Smooth muscle cell (in vitro differentiated cells): ENCODE measurements around the gene TMEM117. TPM values are rescaled to one million over a fixed set of nuclear protein-coding genes. Genes with fewer than 3 reads are reported as not detected.

ENCODE experiments used
- DNase-seq: peaks from one replicate; lab custom pipeline; 2025; ENCODE audit not compliant: unreplicated experiment; lab: John Stamatoyannopoulos, UW
- H2AFZ ChIP-seq: fragments of 200-600 bp; sonication (generic); 2 replicates; pipeline ENCODE4 v1.6.0; 2016; ENCODE audit warnings: antibody characterized with exemption, low read depth, mild to moderate bottlenecking
- H3F3A ChIP-seq: fragments of 200-600 bp; sonication (generic); 2 replicates; pipeline ENCODE4 v1.6.0; 2017; ENCODE audit warnings: antibody characterized with exemption, low read depth
- H3K27ac ChIP-seq: fragments of 200-600 bp; sonication (generic); 2 replicates; pipeline ENCODE4 v1.5.1; 2016; ENCODE audit warnings: low read depth, mild to moderate bottlenecking
- H3K27me3 ChIP-seq: fragments of 200-600 bp; sonication (generic); 2 replicates; pipeline ENCODE4 v1.6.1; 2016; ENCODE audit warnings: low read depth, mild to moderate bottlenecking
- H3K36me3 ChIP-seq: fragments of 200-600 bp; sonication (generic); 2 replicates; pipeline ENCODE4 v1.5.1; 2016; ENCODE audit warnings: low read depth
- H3K4me1 ChIP-seq: fragments of 200-600 bp; sonication (generic); 2 replicates; pipeline ENCODE4 v1.5.1; 2016; ENCODE audit warnings: low read depth
- H3K4me2 ChIP-seq: fragments of 200-600 bp; sonication (generic); 2 replicates; pipeline ENCODE4 v1.6.0; 2016; ENCODE audit warnings: mild to moderate bottlenecking
- H3K4me3 ChIP-seq: fragments of 200-600 bp; sonication (generic); 2 replicates; pipeline ENCODE4 v1.5.1; 2016; ENCODE audit warnings: mild to moderate bottlenecking
- H3K79me2 ChIP-seq: fragments of 200-600 bp; sonication (generic); 2 replicates; pipeline ENCODE4 v1.6.0; 2016; ENCODE audit warnings: low read depth, mild to moderate bottlenecking
- H3K9ac ChIP-seq: fragments of 200-600 bp; sonication (generic); 2 replicates; pipeline ENCODE4 v1.6.0; 2016; ENCODE audit warnings: low read depth
- H3K9me3 ChIP-seq: fragments of 200-600 bp; sonication (generic); replicated peaks from 2 replicates; pipeline ENCODE4 v1.5.1; 2016; ENCODE audit warnings: low read depth
- H4K20me1 ChIP-seq: fragments of 200-600 bp; sonication (generic); 2 replicates; pipeline ENCODE4 v1.6.0; 2016; ENCODE audit warnings: low read depth
- CTCF ChIP-seq: fragments of 200-600 bp; sonication (generic); IDR thresholded peaks from 2 replicates; pipeline ENCODE4 v1.5.1; 2017; ENCODE audit warnings: borderline replicate concordance, mild to moderate bottlenecking, antibody characterized with exemption; ENCODE audit not compliant: insufficient read depth, poor library complexity, severe bottlenecking
- WGBS: methylation state at CpG from one replicate; pipeline ENCODE4 v1.1.7; 2016; ENCODE audit warnings: low lambda C conversion rate; 5-methylcytosine and 5-hydroxymethylcytosine counted together
- polyA plus RNA-seq: library from polyadenylated mRNA; unstranded; fragments of >200 nt; fragmentation: Nextera tagmentation; extraction: Ambion mirVana; gene quantifications from 2 replicates; pipeline ENCODE4 v1.2.1, GENCODE V29; 2016
- total RNA-seq: library from RNA; depleted of rRNA; stranded (reverse); fragments of >200 nt; gene quantifications from 2 replicates; pipeline ENCODE4 v1.2.3, GENCODE V29; 2014

The TMEM117 gene
- total and polyA plus RNA-seq, 2 experiments from 2014 or later, result 13.0 to 38.9 TPM

DNA sequence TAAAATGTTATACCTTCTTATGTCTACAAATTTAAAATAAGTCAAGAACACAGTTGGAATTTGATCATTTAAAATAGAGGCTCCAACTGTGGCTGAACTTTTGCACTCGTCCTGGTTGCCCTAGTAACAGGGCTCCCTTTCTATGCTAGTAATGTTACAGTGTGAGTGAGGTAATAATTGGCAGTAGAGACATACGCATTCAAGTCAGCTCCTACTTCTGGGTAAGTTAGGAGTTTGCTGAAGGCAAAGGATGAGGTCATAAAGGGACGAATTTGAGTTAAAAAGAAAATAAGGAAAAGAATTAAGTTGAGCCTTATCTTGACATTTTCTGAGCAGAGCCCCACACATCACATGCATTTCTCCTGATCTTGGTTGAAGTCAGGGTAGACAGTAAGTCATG lies 129.1 kb downstream of the TMEM117 start:
- H3K4me3 ChIP-seq, result no peak overlapping the region
- H3K4me2 ChIP-seq, result no peak overlapping the region
- H3K9ac ChIP-seq, result no peak overlapping the region
- H3K9me3 ChIP-seq, result no peaks in the 10 kb centered on the region
- no peaks in the 10 kb centered on the region for H3K36me3 ChIP-seq
- no peak overlapping the region for H2AFZ ChIP-seq
- no peak for TF ChIP-seq CTCF
- H3K27me3 ChIP-seq, result no peaks in the 10 kb centered on the region
- no peak overlapping the region for H3K27ac ChIP-seq
- no peak for DNase-seq
- no peaks in the 10 kb centered on the region for H3F3A ChIP-seq
- H4K20me1 ChIP-seq, result no peaks in the 10 kb centered on the region
- 85% methylated on average over 3 of the region's 3 CpGs for WGBS
- H3K79me2 ChIP-seq, result no peaks in the 10 kb centered on the region
- no peaks in the 10 kb centered on the region for H3K4me1 ChIP-seq

DNA sequence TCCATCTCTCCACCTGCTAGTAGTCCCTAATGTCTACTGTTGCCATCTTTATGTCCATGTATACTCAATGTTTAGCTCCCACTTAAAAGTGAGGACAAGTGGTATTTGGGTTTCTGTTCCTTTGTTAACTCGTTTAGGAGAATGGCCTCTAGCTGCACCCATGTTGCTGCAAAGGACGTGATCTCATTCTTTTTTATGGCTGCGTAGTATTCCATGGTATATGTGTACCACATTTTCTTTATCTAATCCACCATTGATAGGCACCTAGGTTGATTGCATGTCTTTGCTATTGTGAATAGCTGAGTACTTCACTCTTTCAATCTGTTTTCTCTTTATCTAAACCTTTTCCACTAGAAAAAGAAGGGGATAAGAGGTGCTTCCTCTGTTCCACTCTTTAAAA lies 130.0 kb downstream of the TMEM117 start:
- H3F3A ChIP-seq, result no peaks in the 10 kb centered on the region
- no peaks in the 10 kb centered on the region for H3K4me1 ChIP-seq
- H3K4me3 ChIP-seq, result no peak overlapping the region
- H3K27ac ChIP-seq, result no peak overlapping the region
- no peaks in the 10 kb centered on the region for H3K27me3 ChIP-seq
- H3K79me2 ChIP-seq, result no peaks in the 10 kb centered on the region
- DNase-seq, result no peak
- H3K36me3 ChIP-seq, result no peaks in the 10 kb centered on the region
- no peak for TF ChIP-seq CTCF
- H3K9me3 ChIP-seq, result no peaks in the 10 kb centered on the region
- H3K9ac ChIP-seq, result no peak overlapping the region
- H3K4me2 ChIP-seq, result no peak overlapping the region
- WGBS, result 87% methylated on average over 3 of the region's 3 CpGs
- H2AFZ ChIP-seq, result no peak overlapping the region
- H4K20me1 ChIP-seq, result no peaks in the 10 kb centered on the region

- Histone ChIP-seq H3K4me3 (no peak overlapping the region), H3K36me3 (no peaks in the 10 kb centered on the region), H3K27me3 (no peaks in the 10 kb centered on the region), H3K79me2 (no peaks in the 10 kb centered on the region), H3K4me2 (no peak overlapping the region), H3K9me3 (no peaks in the 10 kb centered on the region), H4K20me1 (no peaks in the 10 kb centered on the region), H3K9ac (no peak overlapping the region), H2AFZ (no peak overlapping the region), H3K4me1 (no peaks in the 10 kb centered on the region), H3K27ac (no peak overlapping the region), H3F3A (no peaks in the 10 kb centered on the region)
- DNase-seq, result no peak
- WGBS, result 92% methylated on average over 4 of the region's 4 CpGs
- no peak for TF ChIP-seq CTCF
These were observed 132.9 kb downstream of the TMEM117 start for GRCh38 chr12:43968736-43969135.

- H4K20me1 ChIP-seq, result no peaks in the 10 kb centered on the region
These were observed 134.0 kb downstream of the TMEM117 start for GRCh38 chr12:43969882-43970281.

More at GRCh38 chr12:43969882-43970281, 134.0 kb downstream of the TMEM117 start:
- Histone ChIP-seq H3K79me2 (no peaks in the 10 kb centered on the region), H2AFZ (no peak overlapping the region), H3K27ac (no peak overlapping the region), H3K9me3 (no peaks in the 10 kb centered on the region), H3K4me3 (no peak overlapping the region), H3F3A (no peaks in the 10 kb centered on the region), H3K27me3 (no peaks in the 10 kb centered on the region), H3K4me1 (no peaks in the 10 kb centered on the region), H3K4me2 (no peak overlapping the region), H3K9ac (no peak overlapping the region), H3K36me3 (no peaks in the 10 kb centered on the region)
- no peak for DNase-seq
- no peak for TF ChIP-seq CTCF
- 82% methylated on average over 2 of the region's 2 CpGs for whole genome bisulfite sequencing
